H1 (cell line): ENCODE results near the gene ADGRL3. TPM values are rescaled to one million over a fixed set of nuclear protein-coding genes. Genes with fewer than 3 reads are reported as not detected.

Source experiments
- ASH2L ChIP-seq: fragments of 200-600, 300-600 bp; sonication (generic); IDR thresholded peaks from one replicate; pipeline ENCODE4 v1.7.1; 2017; ENCODE audit warnings: low read length
- PHF8 ChIP-seq: fragments of 200-600 bp; sonication (generic); conservative IDR thresholded peaks from 2 replicates; pipeline ENCODE4 v1.7.1; 2012; ENCODE audit warnings: low read depth, mild to moderate bottlenecking, inconsistent platforms, low read length, moderate library complexity
- polyA plus RNA-seq, 7 experiments: library from polyadenylated mRNA; depleted of rRNA in 3 of 7; stranded (reverse) in 5 of 7; unstranded in 2 of 7; fragments of >200 nt in 5 of 7; fragments of 200-250 nt in 2 of 7; gene quantifications; 1 replicate in 5 of 7; 2 replicates in 1 of 7; 4 replicates in 1 of 7; pipeline versions ENCODE4 v1.2.1 to v1.2.3, GENCODE V29; 2011 to 2013; ENCODE audit warnings: missing spikeins in 2 of 7, mixed read lengths in 2 of 7
- total RNA-seq: library from RNA; stranded (reverse); fragmentation: NEBNext Ultra II Directional; extraction: Animal tissue kit (Norgen Biotek cat#: 25700); gene quantifications from 2 replicates; pipeline ENCODE4 v1.2.1, GENCODE V29; 2021

Gene ADGRL3
- total and polyA plus RNA-seq, 2 of the 8 experiments (the other 6 are each of a cell fraction or from before 2014, with no cell fraction given): 6.6 to 13.0 TPM

DNA sequence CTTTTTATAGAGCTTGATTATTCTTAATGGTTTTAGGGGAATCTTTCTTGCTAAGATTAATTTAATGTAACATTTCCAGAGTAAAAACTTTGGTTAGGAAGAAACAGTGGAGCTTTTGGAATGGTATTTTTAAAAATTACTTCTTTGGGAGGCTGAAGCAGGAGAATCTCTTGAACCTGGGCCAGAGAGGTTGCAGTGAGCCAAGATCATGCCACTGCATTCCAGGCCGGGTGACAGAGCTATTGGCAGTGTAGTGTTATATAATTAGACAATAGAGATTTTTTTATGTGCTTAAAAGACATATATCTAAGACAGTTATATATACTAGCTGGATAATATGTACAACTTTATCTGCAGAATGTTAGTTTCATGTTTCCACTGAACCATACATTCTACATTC, 585.6 kb downstream of the ADGRL3 start (continued):
- TF ChIP-seq ASH2L (no peak), PHF8 (no peak)
- TF ChIP-seq, all 59 proteins: peak for 0
